ENCODE measurements around the gene SLC37A3.
A peak's percentile ranks its signal among the peaks of the same experiment; 100 is the strongest.
"Not testable (repeated sequence)": the region's sequence is repeated elsewhere in the genome, so short reads cannot be mapped to it uniquely, and the experiment has no call there.

The SLC37A3 gene, protein sequence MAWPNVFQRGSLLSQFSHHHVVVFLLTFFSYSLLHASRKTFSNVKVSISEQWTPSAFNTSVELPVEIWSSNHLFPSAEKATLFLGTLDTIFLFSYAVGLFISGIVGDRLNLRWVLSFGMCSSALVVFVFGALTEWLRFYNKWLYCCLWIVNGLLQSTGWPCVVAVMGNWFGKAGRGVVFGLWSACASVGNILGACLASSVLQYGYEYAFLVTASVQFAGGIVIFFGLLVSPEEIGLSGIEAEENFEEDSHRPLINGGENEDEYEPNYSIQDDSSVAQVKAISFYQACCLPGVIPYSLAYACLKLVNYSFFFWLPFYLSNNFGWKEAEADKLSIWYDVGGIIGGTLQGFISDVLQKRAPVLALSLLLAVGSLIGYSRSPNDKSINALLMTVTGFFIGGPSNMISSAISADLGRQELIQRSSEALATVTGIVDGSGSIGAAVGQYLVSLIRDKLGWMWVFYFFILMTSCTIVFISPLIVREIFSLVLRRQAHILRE

DNA sequence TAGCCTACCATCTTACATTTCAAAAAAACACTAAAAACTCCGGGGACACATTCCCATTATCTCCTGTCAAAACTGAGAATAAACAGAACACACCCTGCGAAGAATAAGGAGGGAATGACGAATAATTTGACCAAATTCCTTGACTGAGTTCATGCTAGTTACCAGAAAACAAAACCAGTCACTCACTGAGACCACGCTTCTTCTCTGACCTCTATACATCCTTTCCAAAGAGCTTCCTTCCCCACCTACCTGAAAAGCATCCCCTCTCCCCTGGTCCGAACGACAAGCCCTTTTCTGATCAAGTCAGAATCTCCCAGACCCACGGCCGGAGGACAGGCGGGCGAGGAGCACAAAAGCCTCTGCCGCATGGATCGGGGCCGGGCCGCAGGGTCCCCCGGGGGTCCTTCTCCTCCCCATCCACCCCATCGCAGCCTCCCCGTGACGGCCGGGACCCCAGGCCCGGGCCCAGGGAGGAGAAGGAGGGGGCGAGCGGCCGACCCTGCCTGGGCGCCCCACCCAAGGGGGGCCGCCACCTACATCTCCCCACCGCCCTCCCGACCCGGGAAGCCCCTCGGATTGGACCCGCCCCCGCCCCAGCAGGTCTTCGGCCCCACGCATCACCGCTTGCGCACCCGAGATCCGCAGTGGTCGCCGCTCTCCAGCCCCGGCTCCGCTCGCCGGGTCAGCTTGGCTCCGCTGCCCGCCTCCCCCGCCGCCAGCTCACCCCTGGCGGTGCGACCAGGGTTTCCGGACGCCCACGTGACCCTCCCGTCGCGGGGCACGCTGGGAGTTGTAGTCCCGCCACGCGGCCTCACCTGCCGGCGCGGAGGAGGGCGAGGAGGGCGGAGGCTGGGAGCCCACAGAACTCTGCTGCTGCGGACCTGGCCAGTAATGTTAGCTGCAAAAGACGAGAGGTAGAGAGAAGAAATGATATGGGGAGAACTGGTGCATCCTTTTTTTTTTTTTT, at the start of gene SLC37A3:
TSS of gene SLC37A3 (minus strand) at position 747 of the 967 bp plus-strand sequence. CDS start 16,004 bp downstream, outside the sequence.
- peak; percentile 39 to 46 for DNase-seq

DNA sequence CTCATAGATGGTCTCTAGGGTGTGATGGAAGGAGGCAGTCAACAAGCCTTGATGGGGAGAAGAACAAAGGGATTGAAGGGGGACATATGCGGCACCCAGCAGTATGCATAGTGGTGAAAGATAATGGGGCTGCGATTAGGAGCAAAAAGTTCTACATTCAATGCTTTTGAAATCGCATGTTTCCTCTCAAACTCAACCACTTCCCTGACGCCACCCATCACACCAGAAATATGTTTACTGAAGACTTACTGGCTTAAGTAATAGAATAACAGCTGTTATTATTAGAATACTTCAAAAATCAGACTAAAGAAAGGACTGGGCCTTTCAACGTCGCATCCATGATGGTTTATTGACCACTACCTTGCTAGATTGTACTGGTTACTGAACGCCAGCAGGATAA, 49.5 kb upstream of the SLC37A3 start:
- DNase-seq: no peak

DNA sequence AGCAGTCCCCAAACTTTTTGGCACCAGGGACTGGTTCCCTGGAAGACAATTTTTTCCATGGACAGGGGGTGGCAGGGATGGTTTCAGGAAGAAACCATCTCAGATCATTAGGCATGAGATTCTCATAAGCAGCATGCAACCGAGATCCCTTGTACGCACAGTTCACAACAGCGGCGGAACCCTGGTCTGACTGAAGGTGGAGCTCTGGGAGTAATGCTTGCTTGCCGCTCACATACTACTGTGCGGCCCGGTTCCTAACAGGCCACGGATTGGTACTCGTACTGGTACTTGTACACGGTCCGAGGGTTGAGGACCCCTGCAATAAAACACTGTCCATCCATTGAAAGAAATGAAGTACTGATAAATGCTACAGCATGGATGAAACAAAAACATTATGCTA, 48.1 kb upstream of the SLC37A3 start:
- no peak for DNase-seq

DNA sequence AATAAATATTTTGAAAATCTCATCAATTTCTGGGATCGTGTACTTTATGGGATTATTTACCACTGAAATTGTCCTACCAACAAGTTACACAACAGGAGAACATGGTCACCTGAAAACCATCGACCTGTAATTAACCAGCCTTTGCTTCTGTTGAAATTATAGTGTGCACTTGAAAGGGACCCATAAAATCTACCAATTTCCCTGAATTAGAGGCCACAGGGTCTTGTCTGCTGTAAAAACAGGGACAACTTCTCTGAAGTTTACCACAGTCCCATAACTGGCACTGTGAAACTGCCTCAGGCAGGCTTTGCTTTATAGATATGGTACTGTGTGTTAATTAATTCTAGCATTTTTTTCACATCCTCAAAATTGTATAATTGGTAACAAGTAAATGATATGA, 43.2 kb upstream of the SLC37A3 start:
- DNase-seq: no peak

DNA sequence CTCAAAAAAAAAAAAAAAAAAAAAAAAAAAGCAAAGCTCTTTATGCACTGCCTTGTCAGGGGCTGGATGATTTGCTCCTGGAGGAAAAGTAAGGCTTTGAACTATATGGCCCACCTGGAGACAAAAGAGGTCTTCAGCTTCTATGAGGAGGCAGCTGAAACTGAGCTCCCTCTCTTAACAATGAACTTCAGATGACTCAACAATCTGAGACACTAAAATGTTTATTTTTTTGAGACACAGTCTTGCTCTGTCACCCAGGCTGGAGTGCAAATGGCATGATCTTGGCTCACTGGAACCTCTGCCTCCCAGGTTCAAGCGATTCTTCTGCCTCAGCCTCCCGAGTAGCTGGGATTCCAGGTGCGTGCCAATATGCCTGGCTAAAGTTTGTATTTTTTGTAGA, 42.3 kb upstream of the SLC37A3 start:
- DNase-seq: no peak

DNA sequence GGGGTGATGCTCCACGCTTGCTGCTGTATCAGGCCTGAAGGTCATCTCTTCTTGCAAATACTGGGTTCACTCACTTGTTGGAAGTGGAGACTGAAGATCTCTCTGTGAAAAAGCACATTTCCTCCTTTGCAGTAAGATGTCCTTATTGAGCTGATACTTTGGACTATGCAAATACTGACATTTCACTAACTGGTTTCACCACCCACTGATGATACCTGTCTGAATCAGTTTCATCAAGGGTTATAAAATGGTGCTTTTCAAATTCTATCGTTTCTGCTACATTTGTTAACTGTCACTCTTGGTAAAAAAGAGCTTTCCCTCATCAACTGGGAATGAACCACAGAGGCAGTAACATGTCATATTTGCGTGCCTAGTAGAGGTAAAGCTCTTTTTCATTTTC, 41.0 kb upstream of the SLC37A3 start:
- no peak for DNase-seq

DNA sequence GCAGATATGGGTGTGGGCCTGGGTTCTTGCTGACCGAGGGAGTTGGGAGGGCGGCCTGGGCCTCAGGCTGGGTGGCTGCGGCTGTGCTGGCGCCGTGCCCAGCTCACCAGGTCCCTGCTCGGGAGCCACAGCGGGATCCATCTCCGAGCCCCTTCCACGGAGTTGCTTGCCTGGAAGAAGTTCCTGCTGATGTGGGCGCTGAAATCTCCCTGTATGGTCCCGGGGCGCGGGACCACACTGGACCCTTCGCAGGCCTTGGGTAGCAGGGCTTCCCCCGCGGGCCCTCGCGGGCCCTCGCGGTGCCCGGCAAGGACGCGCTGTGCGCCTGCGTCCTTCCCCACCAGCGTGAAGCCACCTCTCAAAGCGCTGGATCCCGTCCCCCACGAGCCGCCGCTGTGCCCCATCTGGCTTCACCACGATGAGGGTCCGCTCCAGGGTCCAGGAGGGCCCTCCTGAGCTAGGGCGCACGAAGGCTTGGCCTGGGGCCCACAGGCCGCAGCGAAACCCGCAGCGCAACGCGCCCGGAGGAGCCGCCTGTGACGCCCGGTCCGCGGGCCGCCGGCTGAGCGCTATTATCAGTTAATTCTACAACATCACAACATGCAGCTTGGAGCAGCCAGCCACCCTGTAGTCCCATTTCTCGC, 37.0 kb upstream of the SLC37A3 start:
- DNase-seq: no peak

DNA sequence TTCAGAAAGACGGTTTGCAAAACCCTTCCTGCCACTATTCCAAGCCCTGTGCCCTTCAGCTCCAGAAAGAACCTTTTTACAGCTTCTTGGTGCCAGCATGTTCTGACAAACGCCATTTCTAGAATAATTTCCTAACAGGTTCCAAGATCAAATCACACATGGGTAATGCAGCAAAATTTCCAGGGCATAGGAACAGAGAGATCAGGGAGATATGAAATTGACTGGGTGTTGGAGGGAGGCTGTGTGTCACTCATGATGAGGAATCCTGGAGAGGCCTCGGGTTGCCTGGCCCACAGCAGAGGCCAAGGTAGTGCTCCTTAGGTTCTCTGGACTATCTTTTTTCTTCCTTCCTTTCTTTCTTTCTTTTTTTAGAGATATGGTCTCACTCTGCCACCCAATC, 35.1 kb upstream of the SLC37A3 start:
- no peak for DNase-seq

DNA sequence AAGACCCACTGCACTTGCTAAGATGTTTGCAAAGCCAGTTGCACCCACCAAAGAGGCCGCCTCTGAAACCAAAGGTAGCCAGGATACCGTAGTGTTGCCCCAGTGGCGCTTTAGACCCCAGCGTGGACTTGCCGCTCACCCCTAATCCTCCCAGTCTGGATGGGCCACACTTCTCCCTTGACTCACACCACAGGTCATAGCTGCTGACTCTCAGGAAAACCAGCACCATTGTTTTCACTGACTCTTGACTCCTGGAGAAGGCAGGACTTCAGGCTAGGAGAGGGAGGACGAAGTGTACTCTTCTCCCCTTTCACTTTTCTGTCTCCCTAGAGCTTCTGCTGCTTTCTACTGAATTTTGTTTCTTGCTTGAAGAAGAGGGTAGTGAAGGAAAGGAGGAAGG, 27.8 kb upstream of the SLC37A3 start:
- no peak for DNase-seq

DNA sequence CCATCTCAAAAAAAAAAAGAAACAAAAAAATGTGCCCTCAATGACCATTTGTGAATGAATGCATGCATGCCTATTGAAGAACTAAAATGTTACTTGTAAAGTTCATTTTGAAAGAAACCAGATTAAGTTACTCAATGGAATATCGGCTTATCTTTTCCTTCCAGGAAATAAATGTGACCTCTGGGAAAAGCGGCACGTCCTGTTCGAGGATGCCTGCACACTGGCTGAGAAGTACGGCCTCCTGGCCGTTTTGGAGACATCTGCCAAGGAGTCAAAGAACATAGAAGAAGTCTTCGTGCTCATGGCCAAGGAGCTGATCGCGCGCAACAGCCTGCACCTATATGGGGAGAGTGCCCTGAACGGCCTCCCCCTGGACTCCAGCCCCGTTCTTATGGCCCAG, 27.4 kb upstream of the SLC37A3 start:
- DNase-seq: no peak

DNA sequence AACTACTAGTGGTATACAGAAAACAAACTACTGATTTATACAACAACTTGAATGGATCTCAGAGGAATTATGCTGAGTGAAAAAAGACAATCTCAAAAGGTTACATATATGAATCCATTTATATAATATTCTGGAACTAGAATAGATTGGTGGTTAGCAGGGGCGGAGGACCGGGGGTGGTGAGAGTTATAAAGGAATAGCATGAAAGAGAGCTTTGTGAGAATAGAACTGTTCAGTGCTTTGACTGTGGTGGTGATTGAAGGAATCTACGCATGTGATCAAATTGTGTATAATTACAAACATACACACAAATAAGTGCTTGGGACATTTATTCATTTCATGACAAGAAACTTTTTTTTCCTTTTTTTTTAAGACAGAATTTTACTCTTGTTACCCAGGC, 25.2 kb upstream of the SLC37A3 start:
- no peak for DNase-seq

DNA sequence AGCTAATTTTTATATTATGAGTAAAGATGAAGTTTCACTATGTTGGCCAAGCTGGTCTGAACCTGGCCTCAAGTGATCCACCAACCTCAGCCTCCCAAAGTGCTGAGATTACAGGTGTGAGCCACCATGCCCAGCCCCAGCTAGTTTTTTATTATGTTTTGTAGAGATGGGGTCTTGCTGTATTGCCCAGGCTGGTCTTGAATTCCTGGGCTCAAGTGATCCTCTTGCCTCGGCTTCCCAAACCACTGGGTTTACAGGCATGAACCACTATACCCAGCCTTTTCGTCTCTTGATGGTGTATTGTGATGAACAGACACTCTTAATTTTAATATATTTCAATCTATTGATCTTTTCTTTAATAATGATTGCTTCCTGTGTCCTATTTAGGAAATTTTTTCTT, 23.2 kb upstream of the SLC37A3 start:
- no peak for DNase-seq

DNA sequence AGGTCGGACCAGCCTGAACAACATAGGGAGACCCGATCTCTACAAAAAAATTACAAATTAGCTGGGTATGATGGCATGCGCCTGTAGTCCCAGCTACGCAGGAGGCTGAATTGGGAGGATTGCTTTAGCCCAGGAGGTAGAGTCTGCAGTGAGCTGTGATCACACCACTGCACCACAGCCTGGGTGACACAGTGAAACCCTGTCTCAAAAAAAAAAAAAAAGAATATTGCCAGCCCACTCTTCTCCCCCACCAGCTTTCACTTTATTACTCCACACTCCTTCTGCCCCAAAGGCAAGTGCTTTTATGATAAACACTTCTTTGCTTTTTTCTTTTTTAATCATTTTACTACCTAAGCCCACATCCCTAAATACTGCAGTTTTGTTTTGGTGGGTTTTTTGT, 20.3 kb upstream of the SLC37A3 start:
- DNase-seq: no peak

DNA sequence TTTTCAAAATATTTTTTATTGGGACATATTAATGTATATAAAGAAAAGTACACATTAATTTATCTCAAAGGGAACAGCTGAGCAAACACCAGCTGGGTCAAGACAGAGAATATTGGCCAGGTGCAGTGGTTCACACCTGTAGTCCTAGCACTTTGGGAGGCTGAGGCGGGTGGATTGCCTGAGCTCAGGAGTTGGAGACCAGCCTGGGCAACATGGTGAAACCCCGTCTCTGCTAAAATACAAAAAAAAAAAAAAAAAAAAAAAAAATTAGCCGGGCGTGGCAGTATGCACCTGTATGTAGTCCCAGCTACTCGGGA, 19.8 kb upstream of the SLC37A3 start:
- not testable (repeated sequence) for DNase-seq

DNA sequence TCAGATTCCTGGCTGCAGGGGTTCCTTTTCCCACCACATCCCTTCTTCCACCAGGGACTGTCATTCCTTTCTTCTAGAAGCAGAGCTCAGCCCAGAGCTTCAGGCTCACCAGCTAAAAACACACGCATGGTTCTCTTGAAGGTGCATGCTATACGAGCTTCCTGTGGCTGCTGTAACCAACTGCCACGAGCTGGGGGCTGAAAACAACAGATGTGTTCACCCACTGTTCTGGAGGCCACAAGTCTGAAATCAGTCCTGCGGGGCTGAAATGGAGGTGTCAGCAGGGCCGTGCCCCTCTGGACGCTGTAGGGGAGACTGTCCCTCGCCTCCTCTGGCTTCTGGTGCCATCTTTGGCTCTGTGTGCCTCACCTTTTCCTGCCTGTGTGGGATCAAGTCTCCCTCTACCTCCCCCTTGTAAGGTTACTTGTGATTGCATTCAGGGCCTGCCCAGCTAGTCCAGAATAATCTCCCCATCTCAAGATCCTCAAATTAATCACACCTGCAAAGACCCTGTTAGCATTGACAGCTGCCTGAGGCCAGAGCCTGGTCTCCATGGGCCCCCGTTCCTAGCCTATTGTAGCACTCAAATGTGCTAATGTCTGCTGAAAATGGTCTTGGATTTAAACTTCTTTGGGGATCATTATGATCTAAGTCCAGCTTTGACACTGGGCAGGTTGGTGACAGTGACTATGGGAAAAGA, 19.3 kb upstream of the SLC37A3 start:
- DNase-seq: no peak

DNA sequence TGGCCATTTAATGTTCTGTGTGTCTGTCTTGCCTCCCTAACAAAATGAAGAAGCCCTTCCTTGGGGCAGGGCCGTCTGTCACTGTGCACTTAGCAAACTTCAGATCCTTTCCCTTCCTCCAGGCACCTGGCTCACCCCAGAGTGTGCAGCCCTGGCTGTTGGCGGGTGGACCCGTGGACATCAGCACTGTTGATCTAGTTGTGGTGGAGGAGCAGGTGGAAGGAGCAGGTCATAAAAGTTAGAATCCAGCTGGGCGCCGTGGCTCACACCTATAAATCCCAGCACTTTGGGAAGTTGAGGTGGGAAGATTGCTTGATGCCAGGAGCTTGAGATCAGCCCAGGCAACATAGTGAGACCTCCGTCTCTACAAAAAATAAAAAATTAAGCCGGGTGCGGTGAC, 18.2 kb upstream of the SLC37A3 start:
- DNase-seq: no peak

DNA sequence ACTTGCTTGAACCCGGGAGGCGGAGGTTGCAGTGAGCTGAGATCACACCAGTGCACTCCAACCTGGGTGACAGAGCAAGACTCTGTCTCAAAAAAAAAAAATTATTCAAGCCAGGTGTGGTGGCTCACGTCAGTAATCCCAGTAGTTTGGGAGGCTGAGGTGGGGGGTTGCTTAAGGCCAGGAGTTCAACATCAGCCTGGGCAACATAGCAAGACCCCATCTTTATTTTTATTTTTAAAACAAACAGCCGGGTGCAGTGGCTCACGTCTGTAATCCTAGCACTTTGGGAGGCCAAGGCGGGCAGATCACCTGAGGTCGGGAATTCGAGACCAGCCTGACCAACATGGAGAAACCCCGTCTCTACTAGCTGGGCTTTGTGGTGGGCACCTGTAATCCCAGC, 17.5 kb upstream of the SLC37A3 start:
- DNase-seq: not testable (repeated sequence)

DNA sequence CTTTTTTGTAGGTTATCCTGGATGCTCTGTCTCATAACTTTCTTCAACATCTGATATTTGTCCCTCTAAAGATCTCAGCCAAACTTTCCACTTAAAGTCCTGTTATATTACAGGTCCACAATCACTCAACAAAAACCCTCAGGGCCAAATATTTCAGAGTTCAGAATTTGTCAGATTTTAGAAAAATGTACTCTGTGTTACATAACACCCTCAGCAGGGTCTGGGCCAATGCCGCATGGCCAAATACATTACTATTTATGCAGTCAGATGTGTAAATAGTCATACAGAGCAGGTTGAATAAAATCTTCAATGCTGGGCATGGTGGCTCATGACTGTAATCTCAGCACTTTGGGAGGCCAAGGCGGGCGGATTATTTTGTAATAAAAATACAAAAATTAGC, 17.0 kb upstream of the SLC37A3 start:
- DNase-seq: no peak

DNA sequence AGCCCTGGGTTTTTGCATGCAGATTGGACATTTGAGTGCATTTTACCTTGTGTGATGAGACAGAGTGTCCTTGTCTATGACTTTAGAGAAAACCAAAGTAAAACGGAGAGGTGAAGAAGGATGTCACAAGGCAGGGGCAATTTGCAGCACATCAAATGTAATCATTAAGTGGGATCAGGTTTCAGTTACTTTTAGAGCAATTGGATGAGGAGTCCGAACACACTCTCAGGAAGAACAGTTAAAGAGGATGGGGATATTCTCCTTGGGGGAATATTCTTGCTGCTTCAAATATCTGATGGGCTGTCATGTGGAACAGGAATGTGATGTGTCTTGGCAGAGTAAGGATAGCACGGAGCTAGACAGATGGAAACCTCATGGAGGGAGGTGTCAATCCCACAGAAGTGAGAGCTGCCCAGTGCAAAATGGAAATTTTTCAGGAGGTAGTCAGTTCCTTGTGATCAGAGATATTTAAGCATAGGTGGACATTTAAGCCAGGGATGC, 6.3 kb upstream of the SLC37A3 start:
- no peak for DNase-seq

DNA sequence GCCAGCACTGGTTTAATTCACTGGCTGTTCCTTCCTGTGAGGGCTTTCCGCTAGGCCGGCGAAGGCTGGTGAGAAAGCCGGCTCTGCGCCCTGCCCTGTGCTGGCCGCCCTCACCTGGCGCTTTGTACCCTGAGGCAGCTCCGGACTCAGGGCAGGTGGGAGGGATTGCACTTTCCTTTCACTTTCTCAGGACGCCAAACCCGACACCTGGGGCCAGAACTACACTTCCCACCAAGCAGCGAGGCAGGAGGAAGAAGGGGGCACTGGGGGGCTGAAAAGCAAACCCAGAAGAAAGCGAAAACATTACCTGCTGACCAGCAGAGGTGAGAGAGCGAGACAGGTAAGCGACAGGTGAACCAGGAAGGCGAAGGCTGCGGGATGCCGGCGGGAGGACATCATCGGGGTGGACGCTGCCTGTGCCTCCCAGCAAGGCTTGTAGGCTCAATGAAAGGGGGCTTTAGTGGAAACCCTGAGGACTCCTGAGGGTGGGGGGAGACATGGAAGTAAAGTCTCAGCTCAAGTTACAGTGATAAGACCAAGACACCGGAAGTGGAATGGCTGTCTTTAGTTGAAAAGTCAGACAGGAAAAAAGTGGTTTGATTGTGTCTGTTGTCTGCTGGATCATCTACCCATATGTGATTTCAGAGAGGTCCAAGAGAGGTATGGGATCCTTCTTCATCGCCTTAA, 5.7 kb upstream of the SLC37A3 start, which contains the start of gene RAB19:
TSS of gene RAB19 (plus strand) at position 181 of the 687 bp plus-strand sequence. CDS start 3,589 bp downstream, outside the sequence.
- no peak for DNase-seq

DNA sequence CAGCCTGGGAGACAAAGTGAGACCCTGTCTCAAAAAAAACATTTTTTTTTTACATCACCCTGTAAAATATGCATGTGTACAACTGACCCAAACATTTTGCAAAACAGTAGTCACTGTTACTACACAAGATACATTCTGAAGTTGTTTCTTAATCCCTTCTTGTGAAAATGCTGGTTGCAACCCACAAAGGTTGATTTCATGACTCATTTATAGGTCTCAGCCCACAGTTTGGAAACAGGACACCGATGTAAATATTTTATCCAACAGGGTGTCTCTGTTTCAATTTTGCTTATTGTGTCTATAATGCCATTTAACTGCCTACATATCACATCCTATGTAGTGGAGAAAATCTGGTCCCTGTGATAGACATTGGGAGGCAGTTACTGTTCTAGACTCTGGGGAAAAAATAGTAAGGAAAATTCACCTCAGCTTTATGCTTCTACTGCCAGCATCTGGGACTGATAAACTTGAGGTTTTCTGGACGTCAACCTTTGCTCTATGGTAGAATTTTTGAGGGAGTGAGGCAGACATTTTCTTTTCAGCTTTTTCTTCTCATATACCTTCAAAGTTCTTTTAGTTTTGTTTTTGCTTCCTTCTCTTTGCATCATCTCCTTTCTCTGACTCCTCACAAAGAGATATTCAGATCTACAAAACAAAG, 4.0 kb upstream of the SLC37A3 start:
- DNase-seq: no peak
